ENCODE results near the gene LRCH3. TPM values are rescaled to one million over a fixed set of nuclear protein-coding genes. Genes with fewer than 3 reads are reported as not detected.

The LRCH3 gene
- total RNA-seq, 1 experiment from 2014 or later = 56.4 TPM

DNA sequence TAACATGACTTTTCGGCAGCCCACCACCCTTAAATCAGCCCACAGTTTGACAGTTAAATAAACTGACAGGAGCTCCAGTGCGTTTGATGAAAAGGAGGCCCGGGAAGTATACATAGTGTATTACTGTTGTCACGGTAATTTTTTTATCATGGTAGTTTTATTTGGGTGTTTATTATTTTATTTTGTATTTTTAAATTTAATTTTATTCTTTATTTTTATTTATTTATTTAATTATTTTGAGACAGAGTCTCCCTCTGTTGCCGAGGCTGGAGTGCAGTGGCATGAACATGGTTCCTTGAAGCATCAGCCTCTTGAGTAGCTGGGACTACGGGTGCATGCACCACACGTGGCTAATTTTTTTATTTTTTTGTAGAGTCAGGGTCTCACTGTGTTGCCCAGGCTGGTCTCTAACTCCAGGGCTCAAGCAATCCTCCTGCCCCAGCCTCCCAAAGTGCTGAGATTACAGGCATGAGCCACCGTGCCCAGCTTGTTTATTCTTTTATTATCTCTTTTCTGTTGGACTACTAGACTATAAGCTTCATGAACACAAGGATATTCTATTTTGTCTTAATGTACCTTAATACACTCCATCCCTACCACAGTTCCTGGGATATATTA is 65.3 kb downstream of the LRCH3 start:
- Histone ChIP-seq H4K8ac (replicated peaks; ENCODE audit: insufficient read length, low read depth, low read length) (no peak overlapping the region), H3K79me1 (ENCODE audit: insufficient read depth, low read depth, low read length, poor library complexity, severe bottlenecking) (no peaks in the 10 kb centered on the region), H3K18ac (ENCODE audit: insufficient read length, low read depth, low read length) (no peak overlapping the region), H2BK20ac (ENCODE audit: low read depth, low read length, poor library complexity, severe bottlenecking) (no peak overlapping the region), H2BK5ac (ENCODE audit: insufficient read length, low read length) (no peak overlapping the region), H3K56ac (ENCODE audit: insufficient read length, low read depth, low read length) (no peak overlapping the region), H3K14ac (ENCODE audit: insufficient read depth, low read length) (no peak overlapping the region), H3K23me2 (ENCODE audit: insufficient read length, low read depth, low read length, poor library complexity, severe bottlenecking) (no peaks in the 10 kb centered on the region), H2BK120ac (ENCODE audit: low read depth, low read length, poor library complexity, severe bottlenecking) (no peak overlapping the region), H4K20me1 (ENCODE audit: control insufficient read depth, insufficient read depth, insufficient read length) (no peaks in the 10 kb centered on the region), H4K5ac (ENCODE audit: insufficient read length, low read depth, low read length) (no peak overlapping the region), H3K23ac (ENCODE audit: insufficient read length, low read depth, low read length) (no peak overlapping the region), H3T11ph (ENCODE audit: low read length) (no peak overlapping the region), H3K4me1 (ENCODE audit: insufficient read depth, low read length) (peaks cover 7% of the 10 kb centered on the region), H3K27ac (ENCODE audit: insufficient read length, low read depth, low read length) (peak overlapping the region; percentile 94), H3K9me3 (ENCODE audit: control insufficient read depth, low read depth, low read length) (no peaks in the 10 kb centered on the region), H3K9ac (ENCODE audit: extremely low read depth, insufficient read length, low read length) (no peak overlapping the region), H2BK12ac (ENCODE audit: insufficient read length, low read depth, low read length) (no peak overlapping the region), H2AFZ (ENCODE audit: low read length) (no peak overlapping the region), H3K4me2 (ENCODE audit: insufficient read depth, insufficient read length, low read length) (no peak overlapping the region), H3K27me3 (ENCODE audit: insufficient read depth, low read length) (no peaks in the 10 kb centered on the region), H2BK15ac (ENCODE audit: low read depth, low read length) (no peak overlapping the region), H4K91ac (ENCODE audit: insufficient read length, low read depth, low read length) (no peak overlapping the region), H2AK5ac (ENCODE audit: insufficient read length, low read length) (no peak overlapping the region), H3K79me2 (ENCODE audit: insufficient read depth, low read length) (no peaks in the 10 kb centered on the region), H3K4ac (ENCODE audit: low read depth, low read length) (no peak overlapping the region)
- peak overlapping the region; percentile 93 to 98 (median 96) for H3K27ac Mint-ChIP-seq
- no CpG with 5 or more reads among the region's 8 CpGs for WGBS (ENCODE audit: extremely low coverage, insufficient read length, low lambda C conversion rate)
- H3K4me1 Mint-ChIP-seq = peaks cover 38 to 52% of the 10 kb centered on the region in 2 experiments
- no peak for DNase-seq
- no peak for TF ChIP-seq CTCF (conservative IDR thresholded peaks at IDR 0.05)
- H3K36me3 Mint-ChIP-seq (ENCODE audit: insufficient read depth in 1 of 3, low read depth in 3 of 3) = peaks cover 40 to 51% (median 47%) of the 10 kb centered on the region in 3 experiments
- H3K9me3 Mint-ChIP-seq = peaks cover 0 to 8% of the 10 kb centered on the region in 2 experiments; a peak in 3 of 5 replicates
- H3K27me3 Mint-ChIP-seq (ENCODE audit: low read depth) = no peaks in the 10 kb centered on the region; the same call in 1 of the 2 replicates
- H3K4me3 Mint-ChIP-seq = no peak overlapping the region; a peak in 1 of 5 replicates
